K562 (cell line): Measurements from ENCODE around the gene MET. TPM values are rescaled to one million over a fixed set of nuclear protein-coding genes. Genes with fewer than 3 reads are reported as not detected.

Source experiments
- ATAC-seq: fragments of 200-7000 bp; cut with Tn5 transposase; 3 replicates; pipeline ENCODE4 v1.9.1; 2020; ENCODE audit warnings: moderate library complexity
- BruUV-seq: library from RNA; stranded (reverse); fragments of 400-500 nt; replicated peaks from 2 replicates; lab custom pipeline; 2021; lab: Mats Ljungman, UMichigan
- CTCF ChIA-PET: fragments of 300-600 bp; formaldehyde crosslinking; extraction: SDS; loops from one replicate; lab custom pipeline; 2021; ENCODE audit warnings: low intra/inter-chr PET ratio; lab: Yijun Ruan, JAX
- POLR2A ChIA-PET: fragments of 300-600, 350-650 bp; sonication (Branson Sonifier 250); formaldehyde crosslinking; extraction: SDS; loops from one replicate; lab custom pipeline; 2021; ENCODE audit warnings: antibody characterized with exemption, inconsistent platforms; lab: Yijun Ruan, JAX
- DNase-seq, 4 experiments: peaks; one replicate each; pipeline versions ENCODE4 v3.0.0 to v3.0.0-alpha.2; 2011 to 2018; ENCODE audit warnings: low spot score in 3 of 4, mixed read lengths in 3 of 4; ENCODE audit errors: extremely low read depth in 1 of 4
- FAIRE-seq: peaks from 2 replicates; lab custom pipeline; 2011; peaks lifted over from hg19 to GRCh38; lab: Jason Lieb, UNC
- H2AFZ ChIP-seq: 2 replicates; pipeline ENCODE4 v1.6.0; 2011; ENCODE audit warnings: low read depth, low read length, control low read depth, inconsistent platforms
- H3K27ac ChIP-seq: fragments of 200-600 bp; 3 replicates; pipeline ENCODE4 v1.8.0; 2011; ENCODE audit warnings: low read depth, mild to moderate bottlenecking, control low read depth, inconsistent platforms, low read length, moderate library complexity, mixed read lengths; ENCODE audit errors: extremely low read depth
- H3K27me3 ChIP-seq, 2 experiments: fragments of 300-600 bp in 1 of 2; 2 replicates in 1 of 2; 3 replicates in 1 of 2; pipeline versions ENCODE4 v1.6.0 to v1.8.0; 2011; ENCODE audit warnings: inconsistent platforms in 2 of 2, low read length in 2 of 2, mild to moderate bottlenecking in 1 of 2, mixed read lengths in 1 of 2, moderate library complexity in 1 of 2; ENCODE audit not compliant: control insufficient read depth in 2 of 2, insufficient read depth in 2 of 2
- H3K36me3 ChIP-seq: fragments of 300-600 bp; 3 replicates; pipeline ENCODE4 v1.8.0; 2011; ENCODE audit warnings: mild to moderate bottlenecking, low read length, inconsistent platforms; ENCODE audit not compliant: control insufficient read depth, insufficient read depth
- H3K4me1 ChIP-seq, 2 experiments: fragments of 200-600 bp in 1 of 2; replicated peaks in 1 of 2; 2 replicates in 1 of 2; 3 replicates in 1 of 2; pipeline versions ENCODE4 v1.5.1 to v1.8.0; 2011; ENCODE audit warnings: inconsistent platforms in 2 of 2, low read length in 2 of 2, mild to moderate bottlenecking in 1 of 2, mixed read lengths in 1 of 2, moderate library complexity in 1 of 2; ENCODE audit not compliant: control insufficient read depth in 2 of 2, insufficient read depth in 2 of 2
- H3K4me2 ChIP-seq: 2 replicates; pipeline ENCODE4 v1.6.1; 2011; ENCODE audit warnings: low read length, control low read depth, inconsistent platforms, mixed read lengths; ENCODE audit not compliant: insufficient read depth
- H3K4me3 ChIP-seq: fragments of 200-600 bp; sonication (generic), shearing (Covaris generic); 2 replicates; pipeline ENCODE4 v1.5.1; 2016; ENCODE audit warnings: control low read depth, inconsistent platforms
- H3K79me2 ChIP-seq: fragments of 200-600 bp; 3 replicates; pipeline ENCODE4 v1.8.0; 2011; ENCODE audit warnings: low read length, inconsistent platforms; ENCODE audit not compliant: control insufficient read depth, insufficient read depth
- H3K9ac ChIP-seq, 2 experiments: 2 replicates each; pipeline versions ENCODE4 v1.6.0 to v1.6.1; 2011; ENCODE audit warnings: low read depth in 2 of 2, low read length in 2 of 2, control low read depth in 1 of 2, inconsistent platforms in 1 of 2, mild to moderate bottlenecking in 1 of 2, mixed read lengths in 1 of 2; ENCODE audit not compliant: insufficient read depth in 1 of 2
- H3K9me1 ChIP-seq: one replicate; pipeline ENCODE4 v1.6.0; 2011; ENCODE audit warnings: inconsistent platforms, mild to moderate bottlenecking, low read length, moderate library complexity; ENCODE audit not compliant: control insufficient read depth, insufficient read depth
- H3K9me3 ChIP-seq: replicated peaks from 2 replicates; pipeline ENCODE4 v1.5.1; 2011; ENCODE audit warnings: low read depth, low read length, inconsistent platforms; ENCODE audit not compliant: control insufficient read depth, insufficient read depth
- H4K20me1 ChIP-seq: replicated peaks from 2 replicates; pipeline ENCODE4 v1.6.1; 2011; ENCODE audit warnings: low read length, inconsistent platforms, mixed read lengths; ENCODE audit not compliant: control insufficient read depth, insufficient read depth
- ESRRA ChIP-seq: fragments of 450-650 bp; IDR thresholded peaks from 2 replicates; pipeline ENCODE4 v1.6.1; 2014; ENCODE audit warnings: low read depth, mild to moderate bottlenecking, moderate library complexity, borderline replicate concordance
- HNRNPUL1 ChIP-seq: fragments of 200-400 bp; formaldehyde crosslinking; IDR thresholded peaks from 2 replicates; pipeline ENCODE4 v1.6.1; 2017; ENCODE audit warnings: low read length
- KDM2B ChIP-seq: fragments of 250-450 bp; sonication (Bioruptor Pico); IDR thresholded peaks from 2 replicates; pipeline ENCODE4 v1.8.0; 2021; ENCODE audit warnings: mild to moderate bottlenecking, moderate library complexity
- RFX5 ChIP-seq: IDR thresholded peaks from 2 replicates; pipeline ENCODE4 v1.6.1; 2011; ENCODE audit warnings: low read depth, mild to moderate bottlenecking, improper control_type of control experiment, low read length
- SLC30A9 ChIP-seq: fragments of 250-450 bp; sonication (Bioruptor Pico); IDR thresholded peaks from 2 replicates; pipeline ENCODE4 v1.8.0; 2022; ENCODE audit warnings: mild to moderate bottlenecking, moderate library complexity
- TRIM25 ChIP-seq: fragments of 450-650 bp; IDR thresholded peaks from 2 replicates; pipeline ENCODE4 v1.7.0; 2016; ENCODE audit warnings: borderline replicate concordance
- ZKSCAN8 ChIP-seq: fragments of 200-800 bp; sonication (Bioruptor generic); IDR thresholded peaks from 2 replicates; pipeline ENCODE4 v1.6.1; 2016; ENCODE audit warnings: missing genetic modification characterization, missing compliant biosample characterization
- ZNF785 ChIP-seq: fragments of 250-450 bp; sonication (Bioruptor Pico); IDR thresholded peaks from 2 replicates; pipeline ENCODE4 v1.4.0; 2020; ENCODE audit warnings: mild to moderate bottlenecking
- WGBS: fragments of 100-300 bp; shearing (Covaris generic); methylation state at CpG from one replicate; pipeline ENCODE4 v1.1.6; 2016; ENCODE audit warnings: low coverage, mixed read lengths; ENCODE audit not compliant: insufficient coverage; ENCODE audit errors: missing lambda C conversion rate; 5-methylcytosine and 5-hydroxymethylcytosine counted together
- in situ Hi-C: fragments of 300-500 bp; cut with MboI; formaldehyde crosslinking; loops from 4 replicates; pipeline ENCODE4 v1.15.0; 2018; ENCODE audit warnings: inconsistent platforms, mixed read lengths
- intact Hi-C: fragments of 100-400 bp; cut with micrococcal nuclease; formaldehyde crosslinking; loops from 2 replicates; pipeline ENCODE4 v1.14.2; 2022
- polyA plus RNA-seq, 8 experiments: library from polyadenylated mRNA; depleted of rRNA in 4 of 8; stranded (reverse) in 5 of 8; unstranded in 3 of 8; fragments of >200 nt; fragmentation: Nextera tagmentation in 2 of 8; fragmentation: Illumina TruSeq in 1 of 8; extraction: Ambion mirVana in 2 of 8; extraction: Trizol in 1 of 8; gene quantifications; 2 replicates each; pipeline versions ENCODE4 v1.2.1 to v1.2.3, GENCODE V29; 2011 to 2014; ENCODE audit warnings: inconsistent platforms in 1 of 8, missing spikeins in 1 of 8
- total RNA-seq, 7 experiments: library from RNA; depleted of rRNA in 6 of 7; stranded (reverse); fragments of >200 nt in 6 of 7; fragmentation: Illumina TruSeq in 2 of 7; extraction: Trizol in 2 of 7; gene quantifications; 2 replicates each; pipeline versions ENCODE4 v1.2.1 to v1.2.3, GENCODE V29; 2011 to 2021; ENCODE audit warnings: low replicate concordance in 1 of 7
- TF ChIP-seq, protein P1 (sequence below): sonication (generic); formaldehyde crosslinking; IDR thresholded peaks from 2 replicates; pipeline ENCODE4 v1.8.1; 2023; ENCODE audit warnings: mild to moderate bottlenecking, missing genetic modification reagents

Gene MET
- total and polyA plus RNA-seq, 9 of the 15 experiments (the other 6 are each of a cell fraction or from before 2014, with no cell fraction given): 0.84 to 2.4 (median 1.1) TPM

- H3K36me3 ChIP-seq: no peaks in the 10 kb centered on the region
- in situ Hi-C loops (no loop called here), intact Hi-C loops (no loop called here)
- ChIA-PET CTCF (no interaction called here), POLR2A (interaction anchor here (0.6 to 1.8 kb wide), 2 partner anchors 9 to 156 kb away, joined by 3 to 4 read pairs; no protein-coding TSS in a partner anchor)
- H4K20me1 ChIP-seq: no peaks in the 10 kb centered on the region
- no peaks in the 10 kb centered on the region for H3K4me1 ChIP-seq
- no peaks in the 10 kb centered on the region for H3K9me1 ChIP-seq
- TF ChIP-seq ZKSCAN8 (CRISPR knock-in tag): no peak
- no peak for TF ChIP-seq ZNF785 (CRISPR knock-in tag)
- no peak for TF ChIP-seq KDM2B (CRISPR knock-in tag)
- whole genome bisulfite sequencing: 7% methylated on average over 2 of the region's 2 CpGs
- no peaks in the 10 kb centered on the region for H3K79me2 ChIP-seq
- FAIRE-seq: no peak
- H3K27ac ChIP-seq: no peak overlapping the region
- no peak overlapping the region for H3K4me3 ChIP-seq
- H3K4me2 ChIP-seq: no peak overlapping the region
- H3K27me3 ChIP-seq: peaks cover 8 to 12% of the 10 kb centered on the region in 2 experiments; a peak in 3 of 5 replicates
- no peak for DNase-seq
- BruUV-seq: no TSS peak
- H3K9me3 ChIP-seq: no peaks in the 10 kb centered on the region
- no peak overlapping the region for H3K9ac ChIP-seq
- H2AFZ ChIP-seq: no peak overlapping the region
- no peak for ATAC-seq
Measured at GRCh38 chr7:116698396-116698795, 26.4 kb downstream of the MET start.

DNA sequence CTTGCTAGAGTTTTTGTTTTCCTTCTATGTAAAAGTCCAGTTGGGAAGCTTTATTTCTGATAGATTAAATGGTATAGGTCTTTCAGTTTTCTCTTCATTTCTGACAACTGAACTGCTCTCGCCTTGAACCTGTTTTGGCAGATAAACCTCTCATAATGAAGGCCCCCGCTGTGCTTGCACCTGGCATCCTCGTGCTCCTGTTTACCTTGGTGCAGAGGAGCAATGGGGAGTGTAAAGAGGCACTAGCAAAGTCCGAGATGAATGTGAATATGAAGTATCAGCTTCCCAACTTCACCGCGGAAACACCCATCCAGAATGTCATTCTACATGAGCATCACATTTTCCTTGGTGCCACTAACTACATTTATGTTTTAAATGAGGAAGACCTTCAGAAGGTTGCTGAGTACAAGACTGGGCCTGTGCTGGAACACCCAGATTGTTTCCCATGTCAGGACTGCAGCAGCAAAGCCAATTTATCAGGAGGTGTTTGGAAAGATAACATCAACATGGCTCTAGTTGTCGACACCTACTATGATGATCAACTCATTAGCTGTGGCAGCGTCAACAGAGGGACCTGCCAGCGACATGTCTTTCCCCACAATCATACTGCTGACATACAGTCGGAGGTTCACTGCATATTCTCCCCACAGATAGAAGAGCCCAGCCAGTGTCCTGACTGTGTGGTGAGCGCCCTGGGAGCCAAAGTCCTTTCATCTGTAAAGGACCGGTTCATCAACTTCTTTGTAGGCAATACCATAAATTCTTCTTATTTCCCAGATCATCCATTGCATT is 27.1 kb downstream of the MET start:
- under 1% methylated on average over 12 of the region's 12 CpGs for WGBS
- FAIRE-seq: no peak
- no peak overlapping the region for H3K9ac ChIP-seq

More for the DNA sequence above, 27.1 kb downstream of the MET start:
- Histone ChIP-seq H3K79me2 (no peaks in the 10 kb centered on the region), H3K27ac (no peak overlapping the region), H3K4me2 (no peak overlapping the region), H3K36me3 (no peaks in the 10 kb centered on the region), H2AFZ (no peak overlapping the region), H3K9me3 (no peaks in the 10 kb centered on the region), H4K20me1 (no peaks in the 10 kb centered on the region), H3K4me3 (no peak overlapping the region), H3K27me3 (peaks cover 8 to 12% of the 10 kb centered on the region in 2 experiments; a peak in 3 of 5 replicates), H3K9me1 (no peaks in the 10 kb centered on the region), H3K4me1 (no peaks in the 10 kb centered on the region)
- in situ Hi-C loops (no loop called here), intact Hi-C loops (no loop called here)
- CTCF ChIA-PET: no interaction called here
- no peak for DNase-seq
- no TSS peak for BruUV-seq
- no peak; the same call in 2 of the 3 replicates for ATAC-seq
- POLR2A ChIA-PET: interaction anchor here (0.6 to 1.8 kb wide), 2 partner anchors 9 to 155 kb away, joined by 3 to 4 read pairs; no protein-coding TSS in a partner anchor
- TF ChIP-seq ESRRA (no peak), RFX5 (no peak), TRIM25 (no peak), SLC30A9 (CRISPR knock-in tag) (no peak), HNRNPUL1 (no peak)
- TF ChIP-seq, protein P1, sequence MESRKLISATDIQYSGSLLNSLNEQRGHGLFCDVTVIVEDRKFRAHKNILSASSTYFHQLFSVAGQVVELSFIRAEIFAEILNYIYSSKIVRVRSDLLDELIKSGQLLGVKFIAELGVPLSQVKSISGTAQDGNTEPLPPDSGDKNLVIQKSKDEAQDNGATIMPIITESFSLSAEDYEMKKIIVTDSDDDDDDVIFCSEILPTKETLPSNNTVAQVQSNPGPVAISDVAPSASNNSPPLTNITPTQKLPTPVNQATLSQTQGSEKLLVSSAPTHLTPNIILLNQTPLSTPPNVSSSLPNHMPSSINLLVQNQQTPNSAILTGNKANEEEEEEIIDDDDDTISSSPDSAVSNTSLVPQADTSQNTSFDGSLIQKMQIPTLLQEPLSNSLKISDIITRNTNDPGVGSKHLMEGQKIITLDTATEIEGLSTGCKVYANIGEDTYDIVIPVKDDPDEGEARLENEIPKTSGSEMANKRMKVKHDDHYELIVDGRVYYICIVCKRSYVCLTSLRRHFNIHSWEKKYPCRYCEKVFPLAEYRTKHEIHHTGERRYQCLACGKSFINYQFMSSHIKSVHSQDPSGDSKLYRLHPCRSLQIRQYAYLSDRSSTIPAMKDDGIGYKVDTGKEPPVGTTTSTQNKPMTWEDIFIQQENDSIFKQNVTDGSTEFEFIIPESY (CRISPR knock-in tag): no peak
